Measurements from ENCODE around the gene LRTM2. TPM values are rescaled to one million over a fixed set of nuclear protein-coding genes. Genes with fewer than 3 reads are reported as not detected.

LRTM2 gene
- total RNA-seq, 3 donors from 2014 or later = not detected

- H3K27me3 ChIP-seq = no peaks in the 10 kb centered on the region
- H3K4me3 ChIP-seq = no peak overlapping the region
- intact Hi-C loops (cut with DNase I; ENCODE audit: low total_unique reads) = no loop called here
- TF ChIP-seq POLR2AphosphoS5 (IDR thresholded peaks at IDR 0.05) (no peak), POLR2A (IDR thresholded peaks at IDR 0.05) (no peak), CTCF (IDR thresholded peaks at IDR 0.05) (no peak)
- H3K27ac ChIP-seq = peak overlapping the region in 1 of 2 donors; percentile 18
- H3K36me3 ChIP-seq = no peaks in the 10 kb centered on the region
- no peak for DNase-seq (ENCODE audit: low spot score in 2 of 2)
- H3K4me1 ChIP-seq = peaks cover 0 to 3% of the 10 kb centered on the region in 2 donors
- H3K9me3 ChIP-seq = no peaks in the 10 kb centered on the region
Measured at GRCh38 chr12:1779783-1780182, 40.6 kb upstream of the LRTM2 start.

DNA sequence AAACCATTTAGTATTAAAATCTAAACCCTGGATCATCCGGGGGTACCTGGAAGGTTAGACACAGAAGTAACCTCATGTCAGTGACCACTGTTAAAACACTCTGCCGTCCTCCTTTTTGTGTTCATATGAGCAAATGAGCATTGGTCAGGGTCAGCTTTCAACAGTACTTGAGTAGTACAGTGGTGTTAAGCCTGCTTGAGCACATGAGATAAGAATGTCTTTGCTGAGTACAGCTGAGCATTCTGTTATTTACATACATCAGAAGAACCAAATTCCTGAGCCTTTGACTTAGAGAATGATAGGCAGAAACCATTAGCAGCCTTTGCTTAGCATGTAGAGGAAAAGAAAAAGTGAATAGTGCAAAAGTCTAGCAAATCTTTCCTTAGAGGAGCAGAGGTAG is 38.6 kb upstream of the LRTM2 start:
- intact Hi-C loops (cut with DNase I; ENCODE audit: low total_unique reads) = no loop called here
- no peak overlapping the region for H3K4me3 ChIP-seq
- H3K27me3 ChIP-seq = no peaks in the 10 kb centered on the region
- H3K9me3 ChIP-seq = no peaks in the 10 kb centered on the region
- peaks cover 0 to 3% of the 10 kb centered on the region in 2 donors for H3K4me1 ChIP-seq
- H3K27ac ChIP-seq = no peak overlapping the region
- H3K36me3 ChIP-seq = no peaks in the 10 kb centered on the region
- TF ChIP-seq CTCF (IDR thresholded peaks at IDR 0.05) = no peak
- TF ChIP-seq POLR2AphosphoS5 (IDR thresholded peaks at IDR 0.05) = no peak
- TF ChIP-seq POLR2A (IDR thresholded peaks at IDR 0.05) = no peak
- no peak for DNase-seq (ENCODE audit: low spot score in 2 of 2)

GRCh38 chr12:1782215-1782614 is 38.1 kb upstream of the LRTM2 start:
- peaks cover 0 to 3% of the 10 kb centered on the region in 2 donors for H3K4me1 ChIP-seq
- TF ChIP-seq CTCF (IDR thresholded peaks at IDR 0.05) = no peak
- TF ChIP-seq POLR2AphosphoS5 (IDR thresholded peaks at IDR 0.05) = no peak
- TF ChIP-seq POLR2A (IDR thresholded peaks at IDR 0.05) = no peak
- intact Hi-C loops (cut with DNase I; ENCODE audit: low total_unique reads) = no loop called here
- no peak overlapping the region for H3K4me3 ChIP-seq
- no peaks in the 10 kb centered on the region for H3K36me3 ChIP-seq
- no peaks in the 10 kb centered on the region for H3K27me3 ChIP-seq
- DNase-seq (ENCODE audit: low spot score in 2 of 2) = no peak
- H3K9me3 ChIP-seq = no peaks in the 10 kb centered on the region
- H3K27ac ChIP-seq = no peak overlapping the region

DNA sequence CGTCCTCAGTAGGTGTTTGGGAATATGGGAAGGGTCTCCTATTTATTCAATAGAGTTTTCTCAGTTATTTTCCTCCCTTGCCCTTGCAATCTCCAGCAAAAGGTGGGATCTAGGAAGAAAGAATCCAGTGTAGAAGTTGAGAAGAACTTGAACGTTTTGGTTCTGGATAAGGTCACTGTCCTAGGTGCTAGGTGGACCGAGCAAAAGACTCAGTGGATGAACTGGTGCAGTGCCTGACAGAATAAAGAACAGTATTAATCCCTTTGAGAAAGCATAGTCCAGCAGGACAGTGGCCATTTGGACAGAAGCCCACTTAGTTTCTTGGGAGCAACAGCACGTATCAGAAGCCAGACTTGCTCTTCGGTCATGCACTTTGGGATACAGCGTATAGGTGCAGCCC is 32.7 kb upstream of the LRTM2 start:
- H3K4me1 ChIP-seq = no peaks in the 10 kb centered on the region
- DNase-seq (ENCODE audit: low spot score in 2 of 2) = no peak
- no peaks in the 10 kb centered on the region for H3K9me3 ChIP-seq
- no peak overlapping the region for H3K4me3 ChIP-seq
- no peak for TF ChIP-seq CTCF (IDR thresholded peaks at IDR 0.05)
- TF ChIP-seq POLR2A (IDR thresholded peaks at IDR 0.05) = no peak
- no peak for TF ChIP-seq POLR2AphosphoS5 (IDR thresholded peaks at IDR 0.05)
- H3K36me3 ChIP-seq = no peaks in the 10 kb centered on the region
- H3K27me3 ChIP-seq = no peaks in the 10 kb centered on the region
- intact Hi-C loops (cut with DNase I; ENCODE audit: low total_unique reads) = no loop called here
- no peak overlapping the region for H3K27ac ChIP-seq

- H3K27me3 ChIP-seq = no peaks in the 10 kb centered on the region
- no peaks in the 10 kb centered on the region for H3K9me3 ChIP-seq
- peaks cover under 1 to 1% of the 10 kb centered on the region in 2 donors for H3K4me1 ChIP-seq
- intact Hi-C loops (cut with DNase I; ENCODE audit: low total_unique reads) = loop anchor here (5.0 kb wide), 1 partner anchor 488 kb away; no protein-coding TSS in a partner anchor
- H3K4me3 ChIP-seq = no peak overlapping the region
- TF ChIP-seq POLR2A (IDR thresholded peaks at IDR 0.05) (no peak), CTCF (IDR thresholded peaks at IDR 0.05) (no peak), POLR2AphosphoS5 (IDR thresholded peaks at IDR 0.05) (no peak)
- peak in 1 of 2 donors; percentile 16 for DNase-seq (ENCODE audit: low spot score in 2 of 2)
- H3K27ac ChIP-seq = peak overlapping the region in 1 of 2 donors; percentile 20
- no peaks in the 10 kb centered on the region for H3K36me3 ChIP-seq
Measured at GRCh38 chr12:1790444-1790843, 29.9 kb upstream of the LRTM2 start.
